Activated naive CD4-positive, alpha-beta T cell treated with anti-CD3 and anti-CD28 coated beads, Interleukin-2, amount 50 U/mL, for 16 hours (primary cell): ENCODE data around the gene DHRS3.
"Not testable (repeated sequence)": the region's sequence is repeated elsewhere in the genome, so short reads cannot be mapped to it uniquely, and the experiment has no call there.

Experiments
- DNase-seq: peaks from one replicate; pipeline ENCODE4 v3.0.0-alpha.2; 2020

The DHRS3 gene

GRCh38 chr1:12617901-12618660 is at the start of gene DHRS3:
Gene DHRS3 (minus strand): TSS chr1:12618210. CDS start chr1:12617348, 862 bp downstream.
- DNase-seq: peak; percentile 65

- no peak for DNase-seq
Observed at GRCh38 chr1:12666141-12666735, 48.2 kb upstream of the DHRS3 start.

GRCh38 chr1:12665511-12665910 is 47.5 kb upstream of the DHRS3 start:
- DNase-seq: no peak

- no peak for DNase-seq
Observed at GRCh38 chr1:12662556-12662955, 44.5 kb upstream of the DHRS3 start.

GRCh38 chr1:12661606-12662219 is 43.7 kb upstream of the DHRS3 start:
- DNase-seq: no peak

GRCh38 chr1:12658531-12659453 is 40.8 kb upstream of the DHRS3 start:
- DNase-seq: peak; percentile 62

GRCh38 chr1:12657885-12658512 is 40.0 kb upstream of the DHRS3 start:
- DNase-seq: not testable (repeated sequence)

- DNase-seq: no peak
Observed at GRCh38 chr1:12657060-12657884, 39.3 kb upstream of the DHRS3 start.

- DNase-seq: no peak
Observed at GRCh38 chr1:12656575-12656974, 38.6 kb upstream of the DHRS3 start.

- DNase-seq: no peak
Observed at GRCh38 chr1:12654657-12655056, 36.6 kb upstream of the DHRS3 start.

- DNase-seq: no peak
Observed at GRCh38 chr1:12654004-12654567, 36.1 kb upstream of the DHRS3 start.

- no peak for DNase-seq
Observed at GRCh38 chr1:12649971-12650421, 32.0 kb upstream of the DHRS3 start.

GRCh38 chr1:12648741-12649140 is 30.7 kb upstream of the DHRS3 start:
- DNase-seq: no peak

GRCh38 chr1:12645401-12645800 is 27.4 kb upstream of the DHRS3 start:
- not testable (repeated sequence) for DNase-seq

- DNase-seq: no peak
Observed at GRCh38 chr1:12644829-12645228, 26.8 kb upstream of the DHRS3 start.

- DNase-seq: no peak
Observed at GRCh38 chr1:12644237-12644636, 26.2 kb upstream of the DHRS3 start.

- no peak for DNase-seq
Observed at GRCh38 chr1:12643785-12644184, 25.8 kb upstream of the DHRS3 start, which contains the start of gene AADACL4. Gene AADACL4 (plus strand): TSS chr1:12644085. CDS start chr1:12644547, 462 bp downstream.

GRCh38 chr1:12643079-12643478 is 25.1 kb upstream of the DHRS3 start:
- no peak for DNase-seq

GRCh38 chr1:12640958-12641272 is 22.9 kb upstream of the DHRS3 start:
- no peak for DNase-seq

GRCh38 chr1:12640237-12640957 is 22.4 kb upstream of the DHRS3 start:
- DNase-seq: no peak

- DNase-seq: no peak
Observed at GRCh38 chr1:12637693-12638092, 19.7 kb upstream of the DHRS3 start.
